HUES6 (cell line): ENCODE measurements around the gene STUB1.

ENCODE experiments used
- H3K27ac ChIP-seq: 2 replicates; pipeline ENCODE4 v1.7.0; 2013; ENCODE audit warnings: low read depth, mild to moderate bottlenecking, low read length, inconsistent platforms
- H3K27me3 ChIP-seq: 2 replicates; pipeline ENCODE4 v1.6.1; 2013; ENCODE audit warnings: low read length; ENCODE audit not compliant: control insufficient read depth, insufficient read depth
- H3K36me3 ChIP-seq: 2 replicates; pipeline ENCODE4 v1.6.1; 2013; ENCODE audit warnings: low read length; ENCODE audit not compliant: control insufficient read depth, insufficient read depth
- H3K4me1 ChIP-seq: 2 replicates; pipeline ENCODE4 v1.6.1; 2013; ENCODE audit warnings: low read length; ENCODE audit not compliant: control insufficient read depth, insufficient read depth
- H3K4me3 ChIP-seq: 2 replicates; pipeline ENCODE4 v1.5.1; 2013; ENCODE audit warnings: low read depth, low read length
- H3K9ac ChIP-seq: one replicate; pipeline ENCODE4 v1.6.1; 2013; ENCODE audit warnings: mild to moderate bottlenecking, low read length
- H3K9me3 ChIP-seq: 2 replicates; pipeline ENCODE4 v1.6.1; 2013; ENCODE audit warnings: low read depth, low read length; ENCODE audit not compliant: control insufficient read depth, insufficient read depth

The STUB1 gene

DNA sequence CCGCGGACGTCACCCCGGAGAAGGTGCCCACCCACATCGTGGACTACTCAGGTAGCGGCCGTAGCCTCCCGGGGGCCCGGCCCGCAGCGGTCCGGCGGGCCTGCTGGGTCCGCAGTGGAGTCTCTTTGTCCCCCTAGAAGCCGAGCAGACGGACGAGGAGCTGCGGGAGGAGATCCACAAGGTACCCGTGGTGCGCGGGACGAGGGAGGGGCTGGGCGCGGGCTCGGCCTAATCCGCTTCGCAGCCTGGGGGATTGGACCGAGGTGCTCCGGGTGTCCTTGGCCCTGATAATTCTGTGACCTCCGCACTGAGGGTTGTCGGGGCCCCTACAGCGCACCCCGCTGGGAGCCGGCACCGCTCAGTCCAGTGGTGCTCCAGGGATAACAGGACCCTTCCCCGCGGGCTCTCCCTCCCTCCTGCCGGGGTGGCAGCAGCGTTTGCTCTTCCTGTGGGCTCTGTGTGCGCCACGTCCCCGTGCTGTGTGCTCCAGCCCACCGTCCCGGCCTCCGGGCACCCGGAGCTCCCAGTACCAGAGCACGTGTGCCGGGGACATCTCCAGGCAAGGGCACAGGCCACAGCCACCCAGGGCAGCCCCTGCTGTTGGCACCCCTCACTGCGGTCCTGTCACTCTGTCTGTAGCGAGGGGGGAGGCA lies 11.6 kb upstream of the STUB1 start:
- peak overlapping the region; percentile 79; the same call in 1 of the 2 replicates for H3K27ac ChIP-seq
- H3K9ac ChIP-seq: peak overlapping the region; percentile 75
- peaks cover 5% of the 10 kb centered on the region; the same call in 1 of the 2 replicates for H3K4me1 ChIP-seq
- peak overlapping the region; percentile 89 for H3K4me3 ChIP-seq
- H3K36me3 ChIP-seq: peaks cover 47% of the 10 kb centered on the region
- H3K9me3 ChIP-seq: no peaks in the 10 kb centered on the region
- no peaks in the 10 kb centered on the region for H3K27me3 ChIP-seq

DNA sequence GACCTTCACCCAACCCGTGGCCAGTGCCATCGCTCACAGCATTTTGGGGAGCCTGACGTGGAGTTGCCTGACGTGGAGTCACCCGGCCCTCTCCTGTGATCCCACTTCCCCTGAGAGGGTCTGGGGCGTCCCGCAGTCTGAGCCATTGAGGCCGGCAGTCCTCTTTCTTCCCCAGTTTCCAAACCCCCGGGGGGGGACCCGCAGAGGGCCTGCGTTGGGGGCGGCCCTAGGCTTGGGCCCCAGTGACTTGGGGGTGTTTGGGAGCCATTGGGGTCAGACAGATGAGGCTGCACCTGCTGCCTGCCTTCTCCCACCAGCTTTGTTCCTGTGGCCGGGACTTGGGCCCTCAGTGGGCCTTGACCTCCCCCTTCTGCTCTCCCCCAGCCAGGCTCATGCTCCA lies 10.5 kb upstream of the STUB1 start:
- H3K4me3 ChIP-seq: no peak overlapping the region
- H3K9me3 ChIP-seq: no peaks in the 10 kb centered on the region
- H3K27ac ChIP-seq: no peak overlapping the region
- peaks cover 54% of the 10 kb centered on the region for H3K36me3 ChIP-seq
- no peaks in the 10 kb centered on the region for H3K27me3 ChIP-seq
- H3K9ac ChIP-seq: no peak overlapping the region
- H3K4me1 ChIP-seq: peaks cover 11% of the 10 kb centered on the region

DNA sequence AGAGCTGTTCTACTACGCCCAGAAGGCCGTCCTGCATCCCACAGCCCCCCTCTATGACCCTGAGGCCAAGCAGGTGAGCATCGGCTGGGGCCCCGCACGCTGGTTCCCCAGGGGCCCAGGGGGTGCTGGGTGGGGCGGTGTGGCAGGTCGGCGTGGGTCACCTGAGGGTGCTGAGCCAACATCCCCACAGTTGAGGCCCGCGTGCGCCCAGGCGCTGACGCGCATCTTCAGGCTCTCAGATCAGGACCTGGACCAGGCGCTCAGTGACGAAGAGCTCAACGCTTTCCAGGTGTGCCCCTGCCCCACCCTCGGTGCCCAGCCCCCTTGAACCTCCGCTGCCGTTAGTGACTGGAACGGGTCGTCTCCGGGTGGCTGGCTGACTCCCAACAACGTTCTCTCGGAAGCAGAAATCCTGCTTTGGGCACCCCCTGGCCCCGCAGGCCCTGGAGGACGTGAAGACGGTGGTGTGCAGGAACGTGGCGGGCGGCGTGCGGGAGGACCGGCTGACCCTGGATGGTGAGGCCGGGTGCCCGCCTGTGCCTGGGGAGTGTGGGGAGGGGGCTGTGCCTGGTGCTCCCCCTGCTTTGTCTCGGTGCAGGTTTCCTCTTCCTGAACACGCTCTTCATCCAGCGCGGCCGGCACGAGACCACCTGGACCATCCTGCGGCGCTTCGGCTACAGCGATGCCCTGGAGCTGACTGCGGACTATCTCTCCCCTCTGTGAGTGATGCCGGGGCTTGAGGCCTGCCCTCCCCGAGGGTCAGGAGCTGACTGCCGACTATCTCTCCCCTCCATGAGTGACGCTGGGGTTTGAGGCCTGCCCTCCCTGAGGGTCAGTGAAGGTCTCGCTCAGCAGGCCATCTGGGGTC lies 9.5 kb upstream of the STUB1 start:
- Histone ChIP-seq H3K27ac (no peak overlapping the region), H3K4me3 (no peak overlapping the region), H3K9me3 (no peaks in the 10 kb centered on the region), H3K4me1 (peaks cover 18% of the 10 kb centered on the region), H3K27me3 (no peaks in the 10 kb centered on the region), H3K36me3 (peaks cover 54% of the 10 kb centered on the region), H3K9ac (no peak overlapping the region)

DNA sequence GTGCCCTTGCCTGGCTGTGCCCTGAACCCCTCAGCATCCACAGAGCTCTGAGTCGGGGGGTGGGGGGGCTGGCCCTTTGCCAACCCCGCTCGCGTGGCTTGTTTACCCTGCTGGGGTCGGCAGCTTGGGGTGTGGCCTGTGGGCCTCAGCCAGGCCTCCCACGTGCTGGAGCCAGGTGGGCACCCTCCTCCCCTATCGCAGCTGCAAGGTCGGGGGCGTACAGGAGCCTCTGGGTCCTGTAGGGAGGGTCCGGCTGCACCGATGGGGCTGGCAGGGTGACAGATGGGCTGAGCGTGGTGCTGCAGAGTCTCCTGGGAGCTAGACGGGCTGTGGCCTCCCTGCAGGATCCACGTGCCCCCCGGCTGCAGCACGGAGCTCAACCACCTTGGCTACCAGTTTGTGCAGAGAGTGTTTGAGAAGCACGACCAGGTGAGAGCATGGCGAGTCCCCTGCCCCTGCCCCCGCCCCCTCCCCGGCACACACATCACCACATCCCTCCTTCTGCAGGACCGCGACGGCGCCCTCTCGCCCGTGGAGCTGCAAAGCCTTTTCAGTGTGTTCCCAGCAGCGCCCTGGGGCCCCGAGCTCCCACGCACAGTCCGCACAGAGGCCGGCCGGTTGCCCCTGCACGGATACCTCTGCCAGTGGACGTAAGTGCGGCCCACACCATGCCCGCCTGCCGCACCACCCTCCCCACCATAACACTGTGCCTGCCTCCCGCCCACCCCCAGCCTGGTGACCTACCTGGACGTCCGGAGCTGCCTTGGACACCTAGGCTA lies 8.7 kb upstream of the STUB1 start:
- no peak overlapping the region for H3K27ac ChIP-seq
- H3K36me3 ChIP-seq: peaks cover 54% of the 10 kb centered on the region
- H3K9ac ChIP-seq: no peak overlapping the region
- no peak overlapping the region for H3K4me3 ChIP-seq
- H3K27me3 ChIP-seq: no peaks in the 10 kb centered on the region
- H3K4me1 ChIP-seq: peaks cover 19% of the 10 kb centered on the region
- no peaks in the 10 kb centered on the region for H3K9me3 ChIP-seq

DNA sequence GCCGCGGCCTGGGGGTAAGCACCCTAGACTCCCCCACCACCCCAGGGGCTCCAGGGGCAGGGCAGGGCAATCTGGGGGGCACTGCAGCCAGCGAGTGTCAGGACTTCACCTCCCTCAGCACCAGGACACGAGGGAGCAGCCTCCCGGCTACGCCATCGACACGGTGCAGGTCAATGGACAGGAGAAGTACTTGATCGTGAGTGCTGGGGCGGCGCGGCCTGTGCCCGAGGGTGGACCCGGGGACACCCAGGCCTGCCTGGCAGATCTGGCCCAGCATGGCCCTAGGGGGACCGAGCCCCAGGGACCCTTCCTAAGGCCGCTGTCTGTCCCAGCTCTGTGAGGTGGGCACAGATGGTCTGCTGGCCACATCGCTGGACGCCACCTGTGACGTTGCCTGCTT lies 7.8 kb upstream of the STUB1 start:
- peaks cover 54% of the 10 kb centered on the region for H3K36me3 ChIP-seq
- H3K9ac ChIP-seq: no peak overlapping the region

DNA sequence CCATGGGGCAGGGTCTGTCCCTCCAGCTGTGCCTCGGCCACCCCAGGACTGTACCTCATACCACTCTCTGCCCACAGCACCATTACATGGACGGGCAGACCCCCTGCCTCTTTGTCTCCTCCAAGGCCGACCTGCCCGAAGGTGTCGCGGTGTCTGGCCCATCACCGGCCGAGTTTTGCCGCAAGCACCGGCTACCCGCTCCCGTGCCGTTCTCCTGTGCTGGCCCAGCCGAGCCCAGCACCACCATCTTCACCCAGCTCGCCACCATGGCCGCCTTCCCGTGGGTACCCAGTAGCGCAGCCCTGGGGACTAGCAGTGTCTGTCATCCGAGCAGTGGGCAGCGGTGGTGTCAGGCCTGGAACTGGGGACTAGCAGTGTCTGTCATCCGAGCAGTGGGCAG lies 7.4 kb upstream of the STUB1 start:
- Histone ChIP-seq H3K36me3 (peaks cover 54% of the 10 kb centered on the region), H3K27ac (no peak overlapping the region), H3K27me3 (no peaks in the 10 kb centered on the region), H3K9me3 (no peaks in the 10 kb centered on the region), H3K4me3 (no peak overlapping the region), H3K4me1 (peaks cover 32% of the 10 kb centered on the region), H3K9ac (no peak overlapping the region)

More for the DNA sequence above, 7.8 kb upstream of the STUB1 start:
- Histone ChIP-seq H3K4me3 (no peak overlapping the region), H3K27ac (no peak overlapping the region), H3K9me3 (no peaks in the 10 kb centered on the region), H3K4me1 (peaks cover 28% of the 10 kb centered on the region), H3K27me3 (no peaks in the 10 kb centered on the region)

DNA sequence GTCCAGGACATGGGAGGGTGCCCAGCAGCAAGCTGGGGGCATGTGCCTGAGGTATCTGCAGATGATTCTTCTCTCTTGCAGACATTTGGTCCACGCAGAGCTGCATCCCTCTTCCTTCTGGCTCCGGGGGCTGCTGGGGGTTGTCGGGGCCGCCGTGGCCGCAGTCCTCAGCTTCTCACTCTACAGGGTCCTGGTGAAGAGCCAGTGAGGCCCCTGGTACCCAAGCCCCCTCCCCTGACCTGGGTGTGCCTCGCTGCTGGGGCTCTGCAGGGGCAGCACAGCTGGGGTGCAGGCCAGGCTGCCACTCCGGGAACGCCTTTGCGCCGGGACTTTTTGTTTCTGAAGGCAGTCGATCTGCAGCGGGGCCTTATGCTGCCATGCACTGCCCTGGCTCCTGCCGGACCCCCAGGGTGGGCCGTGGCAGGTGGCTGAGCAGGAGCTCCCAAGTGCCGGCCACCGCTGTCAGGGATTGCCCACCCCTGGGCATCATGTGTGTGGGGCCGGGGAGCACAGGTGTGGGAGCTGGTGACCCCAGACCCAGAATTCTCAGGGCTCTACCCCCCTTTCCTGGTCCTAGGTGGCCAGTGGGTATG lies 6.7 kb upstream of the STUB1 start:
- Histone ChIP-seq H3K9me3 (no peaks in the 10 kb centered on the region), H3K4me3 (no peak overlapping the region), H3K27ac (no peak overlapping the region), H3K27me3 (no peaks in the 10 kb centered on the region), H3K4me1 (peaks cover 34% of the 10 kb centered on the region), H3K9ac (no peak overlapping the region), H3K36me3 (peaks cover 54% of the 10 kb centered on the region)

DNA sequence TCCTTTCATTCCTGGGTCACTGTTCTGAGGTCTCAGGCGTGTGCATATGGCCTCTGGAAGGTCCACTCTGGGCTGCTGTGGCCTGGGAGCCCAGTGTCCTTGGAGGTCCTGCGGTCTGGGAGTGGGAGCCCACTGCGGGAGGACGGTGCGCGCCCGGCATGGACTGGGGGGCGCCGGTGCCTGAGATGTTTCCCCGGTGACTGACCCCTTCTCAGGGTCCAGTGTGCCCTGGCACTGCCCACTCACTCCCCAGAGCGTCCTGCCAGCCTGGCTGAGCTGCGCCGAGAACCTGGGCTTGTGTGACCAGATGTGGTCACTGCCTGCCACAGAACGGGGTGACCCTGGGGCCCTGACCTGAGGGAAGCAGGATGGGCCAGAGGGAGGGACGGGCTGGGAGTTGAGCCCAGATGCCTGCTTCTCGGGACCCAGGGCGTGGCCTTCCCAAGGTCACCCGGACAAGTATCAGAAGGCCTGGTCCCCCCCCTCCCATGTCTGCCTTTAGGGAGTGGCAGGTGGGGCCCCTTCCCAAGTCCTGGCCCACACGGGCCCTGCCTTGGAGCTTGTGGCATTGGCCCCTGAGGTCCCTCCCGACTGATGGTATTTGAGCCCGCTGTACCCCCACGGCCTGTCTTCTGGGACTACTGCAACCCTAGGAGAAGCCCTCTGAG lies 5.9 kb upstream of the STUB1 start:
- H3K27me3 ChIP-seq: no peaks in the 10 kb centered on the region
- H3K27ac ChIP-seq: no peak overlapping the region
- peaks cover 49% of the 10 kb centered on the region for H3K36me3 ChIP-seq
- H3K9me3 ChIP-seq: no peaks in the 10 kb centered on the region
- no peak overlapping the region for H3K9ac ChIP-seq
- peaks cover 32% of the 10 kb centered on the region for H3K4me1 ChIP-seq
- peak overlapping the region; percentile 79 for H3K4me3 ChIP-seq

DNA sequence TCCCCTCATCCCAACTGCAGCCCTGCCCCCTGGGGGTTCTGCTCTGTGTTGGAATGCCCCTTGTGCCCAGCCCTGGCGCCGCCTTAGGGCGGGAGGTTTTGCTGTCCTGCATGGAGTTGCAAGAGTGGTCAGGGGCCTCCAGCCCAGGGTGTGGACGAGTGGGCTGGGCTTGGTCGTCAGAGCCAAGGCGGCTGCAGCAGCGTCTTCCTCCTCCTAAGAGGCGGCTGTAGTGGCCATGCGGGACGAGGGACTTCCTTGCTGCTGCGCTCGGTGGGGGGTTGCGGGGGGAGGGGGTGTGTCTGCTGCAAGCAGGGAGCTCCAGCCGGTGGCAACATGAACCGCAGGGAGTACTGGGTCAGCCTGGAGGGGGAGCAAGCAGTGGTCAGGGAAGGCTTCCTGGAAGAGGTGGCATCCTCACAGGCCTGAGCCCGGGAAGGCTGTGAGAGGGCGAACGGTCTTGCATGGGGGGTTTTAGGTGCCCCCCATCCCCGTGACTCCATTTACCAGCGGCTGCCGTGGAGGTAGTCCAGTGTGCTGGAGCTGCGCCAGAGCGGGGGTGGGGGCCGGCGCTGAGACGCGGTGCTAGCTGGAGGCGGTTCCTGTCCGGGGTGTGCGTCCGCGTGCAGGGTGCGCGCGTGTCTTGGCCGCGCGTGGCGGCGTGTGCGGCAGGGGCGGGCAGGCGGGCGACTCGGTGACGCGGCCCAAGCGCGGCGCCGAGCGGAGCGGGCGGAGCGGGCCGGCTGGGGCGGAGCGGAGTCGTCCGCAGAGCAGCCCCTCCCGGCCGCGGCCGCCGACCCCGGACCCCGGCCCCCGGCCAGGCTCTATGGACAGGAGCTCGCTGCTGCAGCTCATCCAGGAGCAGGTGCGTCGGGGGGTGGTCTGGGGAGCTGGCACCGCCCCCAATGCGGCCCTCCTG lies 5.0 kb upstream of the STUB1 start, which contains the start of gene RHBDL1:
RHBDL1 (plus strand) TSS at position 704 of the 916 bp plus-strand sequence; CDS start at position 824, 120 bp downstream.
- Histone ChIP-seq H3K27me3 (no peaks in the 10 kb centered on the region), H3K9ac (peak within 1 kb of the TSS; percentile 62), H3K4me3 (peak within 1 kb of the TSS; percentile 79), H3K9me3 (no peaks in the 10 kb centered on the region), H3K36me3 (peaks cover 40% of the 10 kb centered on the region), H3K27ac (no peak within 1 kb of the TSS), H3K4me1 (peaks cover 34% of the 10 kb centered on the region)
